Heart left ventricle (tissue), 13 donors: ENCODE measurements around the gene TOPAZ1.

Source experiments
- CTCF ChIP-seq, 12 donors: fragments of 200-600 bp; sonication (generic) in 4 of 12; IDR thresholded peaks; one replicate each; pipeline versions ENCODE4 v1.5.0 to v1.8.0; 2018 to 2022; ENCODE audit warnings: antibody characterized with exemption in 12 of 12, mild to moderate bottlenecking in 5 of 12
- POLR2A ChIP-seq, 2 donors: fragments of 450-650 bp; IDR thresholded peaks; one replicate each; pipeline ENCODE4 v1.6.1; 2017; ENCODE audit warnings: antibody characterized with exemption in 2 of 2, mild to moderate bottlenecking in 2 of 2, moderate library complexity in 2 of 2
- donor health status: ischemic (EF 13 %, LVEDD 7.1; RV severe dilation, severe dysfunction).
- donor health status: DM: no; HTN: yes; CAD: no.
- donor health status: DM: no; HTN: no; CAD: no.
- donor health status: ischemic (EF 25% LVEDD 6.9; RV normal size, moderate dysfunction).
- donor health status: ischemic (EF 25% LVEDD 5.7; RV mildly dilated, moderate dysfunction).
- donor health status: ischemic (EF 35%, LVEDD 5.7; RV mildly dilated, moderate dysfunction).
- donor health status: nonischemic (EF 11% LVEDD 7.7; RV severe dilation, severe dysfunction).
- donor health status: DM: yes; HTN: yes; CAD: no.
- donor health status: PGD.
- donor health status: ischemic (EF 29% LVEDD 5.4; RV normal size, mild dysfunction).
- donor health status: nonischemic (EF 23%, LVEDD 6.1; RV moderate dilation, normal function).

GRCh38 chr3:44198284-44199269 is 43.1 kb upstream of the TOPAZ1 start:
- TF ChIP-seq CTCF (IDR thresholded peaks at IDR 0.05) (peak; percentile 69 to 86 (median 80)), POLR2A (IDR thresholded peaks at IDR 0.05) (no peak)
